Left ventricle myocardium superior (tissue), 1 donor: ENCODE data around the gene KDSR. TPM values are rescaled to one million over a fixed set of nuclear protein-coding genes. Genes with fewer than 3 reads are reported as not detected.

Source experiments
- ATAC-seq: fragments of 200-7000 bp; cut with Tn5 transposase; one replicate; pipeline ENCODE4 v1.9.1; 2020; ENCODE audit warnings: mild to moderate bottlenecking, moderate library complexity
- DNase-seq: peaks from one replicate; pipeline ENCODE4 v3.0.0-alpha.2; 2020
- intact Hi-C: fragments of 100-400 bp; cut with micrococcal nuclease; formaldehyde crosslinking; loops from one replicate; pipeline ENCODE4 v1.11.0; 2022
- long read RNA-seq: library from polyadenylated mRNA; unstranded; transcript quantifications from one replicate; pipeline ENCODE4 v2.0.0, GENCODE V29; 2021
- total RNA-seq: library from RNA; stranded (reverse); fragmentation: NEBNext Ultra II Directional; extraction: Animal tissue kit (Norgen Biotek cat#: 25700); gene quantifications from one replicate; pipeline ENCODE4 v1.2.1, GENCODE V29; 2021
- donor health status: DM: no; HTN: yes; CAD: no; lungs with severe emphysema.

KDSR gene, protein sequence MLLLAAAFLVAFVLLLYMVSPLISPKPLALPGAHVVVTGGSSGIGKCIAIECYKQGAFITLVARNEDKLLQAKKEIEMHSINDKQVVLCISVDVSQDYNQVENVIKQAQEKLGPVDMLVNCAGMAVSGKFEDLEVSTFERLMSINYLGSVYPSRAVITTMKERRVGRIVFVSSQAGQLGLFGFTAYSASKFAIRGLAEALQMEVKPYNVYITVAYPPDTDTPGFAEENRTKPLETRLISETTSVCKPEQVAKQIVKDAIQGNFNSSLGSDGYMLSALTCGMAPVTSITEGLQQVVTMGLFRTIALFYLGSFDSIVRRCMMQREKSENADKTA
- 32.9 TPM for total RNA-seq
- long read RNA-seq, full-length matches to known transcripts: 53 of 66 reads
- long read RNA-seq, partial matches to known transcripts: 0 of 66 reads
- long read RNA-seq, other reads (novel, unspliced or antisense): 13 of 66 reads

DNA sequence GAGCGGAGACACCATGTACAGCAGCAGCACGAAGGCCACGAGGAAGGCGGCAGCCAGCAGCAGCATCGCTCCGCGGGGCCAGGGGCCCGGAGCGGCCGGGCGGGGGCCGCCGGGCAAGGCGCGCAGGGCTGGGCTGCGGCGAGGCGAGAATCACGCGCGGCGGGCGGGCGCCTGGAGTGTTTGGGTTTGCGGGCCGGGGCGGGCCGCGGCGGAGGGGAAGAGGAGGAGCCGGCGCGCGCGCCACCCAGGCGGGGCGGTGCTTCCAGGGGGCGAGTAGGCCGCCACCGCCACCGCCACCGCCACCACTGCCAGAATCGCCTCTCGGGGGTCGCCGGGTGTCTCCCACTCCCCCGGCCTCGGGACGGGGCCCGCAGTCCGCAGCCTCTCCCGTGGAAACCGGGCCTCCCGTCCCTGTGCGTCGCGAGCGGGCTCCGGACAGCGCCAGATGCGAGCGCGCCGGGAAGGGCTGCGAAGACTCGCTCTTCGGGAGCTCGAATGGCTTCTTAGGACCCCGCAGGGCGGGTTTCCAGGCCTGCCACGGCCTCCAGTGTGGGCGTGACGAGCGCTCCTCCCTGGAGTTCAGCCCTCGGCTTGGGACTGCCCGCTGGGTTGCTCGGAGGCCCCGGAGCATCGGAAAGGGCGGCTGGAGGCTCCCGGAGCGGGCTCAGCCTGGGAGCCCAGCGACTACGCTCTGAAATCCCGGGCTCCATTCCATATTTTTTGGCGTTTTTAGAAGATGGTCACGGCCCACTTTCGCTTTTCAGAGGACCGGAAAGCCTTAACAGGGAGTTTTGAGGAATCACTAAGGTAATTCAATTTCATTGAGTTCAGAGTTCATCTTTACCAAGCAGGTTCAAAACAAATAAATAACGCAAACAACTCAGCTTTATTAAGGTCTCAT lies at the start of gene KDSR:
Gene KDSR, minus strand, starts transcription at position 154 of the 901 bp plus-strand sequence. Its CDS starts 88 bp downstream, at position 66.
- peak; percentile 98 for ATAC-seq
- intact Hi-C loops: no loop called here
- peak; percentile 97 for DNase-seq

DNA sequence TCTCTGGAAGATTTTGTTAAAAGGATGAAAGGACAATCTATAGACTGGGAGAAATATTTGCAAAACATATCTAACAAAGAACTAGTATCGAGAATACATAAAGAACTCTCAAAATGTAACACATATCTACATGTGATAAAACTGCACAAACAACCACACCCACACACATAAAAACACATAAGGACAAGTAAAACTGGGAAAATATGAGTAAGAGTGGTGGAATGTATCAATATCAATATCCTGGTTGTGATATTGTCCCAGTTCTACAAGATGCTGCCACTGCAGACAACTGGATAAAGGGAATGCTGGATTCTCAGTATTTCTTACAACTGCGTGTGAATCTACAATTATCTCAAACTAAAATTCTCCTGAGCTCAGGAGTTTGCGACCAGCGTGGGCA lies 45.9 kb upstream of the KDSR start:
- intact Hi-C loops: no loop called here
- DNase-seq (no peak), ATAC-seq (no peak)

DNA sequence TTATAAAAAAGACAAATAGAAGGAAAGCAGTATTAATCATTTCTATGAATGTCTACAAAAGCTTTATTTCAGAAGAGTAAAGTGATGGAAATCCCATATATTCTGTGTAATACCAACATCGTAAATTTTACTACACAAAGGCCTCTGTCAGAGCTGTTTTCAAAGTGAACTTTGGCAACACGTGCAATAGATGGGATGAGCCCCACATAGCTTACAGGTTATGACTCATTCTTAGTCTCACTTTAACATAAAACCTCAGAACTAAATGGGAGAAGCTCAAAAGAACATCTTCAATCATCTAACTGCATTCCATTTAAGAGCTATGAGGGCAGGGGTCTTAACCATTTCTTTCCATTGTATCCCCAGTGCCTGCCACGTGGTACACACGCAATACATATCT lies 43.8 kb upstream of the KDSR start:
- intact Hi-C loops: no loop called here
- no peak for DNase-seq
- ATAC-seq: no peak

DNA sequence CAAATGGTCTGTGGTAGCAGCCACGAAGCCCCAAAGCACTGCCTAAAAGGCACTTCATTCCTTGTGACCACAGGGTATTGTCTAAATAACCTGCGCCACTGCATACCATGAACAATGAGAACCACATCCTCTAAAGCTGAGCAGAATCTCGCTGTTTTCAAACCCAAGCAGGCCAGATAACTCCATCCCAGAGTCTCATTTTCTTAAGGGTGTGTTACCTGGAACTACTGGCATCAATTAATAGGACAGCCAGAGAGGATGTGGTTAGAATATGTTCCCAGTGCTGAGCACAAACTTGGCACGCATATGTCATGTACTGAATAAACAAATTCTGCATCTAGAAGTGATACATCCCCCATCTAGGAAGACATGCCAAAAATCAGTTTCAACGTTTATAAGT lies 42.3 kb upstream of the KDSR start:
- DNase-seq (no peak), ATAC-seq (no peak)
- intact Hi-C loops: no loop called here

DNA sequence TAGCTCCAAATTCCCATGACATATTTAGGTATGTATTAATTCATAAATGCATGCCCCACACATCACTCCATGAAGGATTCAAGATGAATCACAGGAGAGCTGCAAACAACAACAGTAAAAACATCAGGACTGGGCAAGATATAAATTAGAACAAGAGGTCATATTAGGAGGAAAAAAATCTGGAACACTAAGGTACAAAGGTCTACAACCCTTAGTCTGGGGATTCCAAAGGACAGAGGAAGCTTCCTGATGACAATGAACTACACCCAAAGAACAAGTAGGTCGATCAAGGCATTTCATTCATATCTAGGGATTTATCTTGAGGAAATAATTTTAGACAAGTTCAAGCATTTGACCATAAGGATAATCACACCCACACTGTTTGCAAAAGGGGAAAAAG lies 40.7 kb upstream of the KDSR start:
- intact Hi-C loops: no loop called here
- no peak for ATAC-seq

DNA sequence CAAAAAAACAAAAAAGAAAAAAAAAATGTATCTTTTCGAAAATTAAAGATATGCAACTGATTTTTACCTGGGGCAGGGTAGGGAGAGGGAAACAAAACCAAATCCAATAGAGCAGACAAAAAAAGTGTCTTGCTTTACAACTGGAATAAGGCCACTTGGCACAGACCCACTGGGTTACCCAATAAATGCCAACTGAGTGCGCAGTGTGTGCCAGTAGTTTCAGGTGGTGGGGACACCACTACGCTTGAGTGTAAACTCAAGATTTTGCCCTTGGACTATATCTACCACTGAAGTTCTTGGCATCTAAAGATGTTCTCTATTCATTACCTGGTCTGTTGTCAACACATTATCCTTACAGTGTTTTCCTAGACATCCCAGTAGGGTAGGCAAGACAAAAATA lies 39.0 kb upstream of the KDSR start:
- intact Hi-C loops: no loop called here
- DNase-seq (no peak), ATAC-seq (peak; percentile 74)

More for the DNA sequence above, 40.7 kb upstream of the KDSR start:
- DNase-seq: no peak

DNA sequence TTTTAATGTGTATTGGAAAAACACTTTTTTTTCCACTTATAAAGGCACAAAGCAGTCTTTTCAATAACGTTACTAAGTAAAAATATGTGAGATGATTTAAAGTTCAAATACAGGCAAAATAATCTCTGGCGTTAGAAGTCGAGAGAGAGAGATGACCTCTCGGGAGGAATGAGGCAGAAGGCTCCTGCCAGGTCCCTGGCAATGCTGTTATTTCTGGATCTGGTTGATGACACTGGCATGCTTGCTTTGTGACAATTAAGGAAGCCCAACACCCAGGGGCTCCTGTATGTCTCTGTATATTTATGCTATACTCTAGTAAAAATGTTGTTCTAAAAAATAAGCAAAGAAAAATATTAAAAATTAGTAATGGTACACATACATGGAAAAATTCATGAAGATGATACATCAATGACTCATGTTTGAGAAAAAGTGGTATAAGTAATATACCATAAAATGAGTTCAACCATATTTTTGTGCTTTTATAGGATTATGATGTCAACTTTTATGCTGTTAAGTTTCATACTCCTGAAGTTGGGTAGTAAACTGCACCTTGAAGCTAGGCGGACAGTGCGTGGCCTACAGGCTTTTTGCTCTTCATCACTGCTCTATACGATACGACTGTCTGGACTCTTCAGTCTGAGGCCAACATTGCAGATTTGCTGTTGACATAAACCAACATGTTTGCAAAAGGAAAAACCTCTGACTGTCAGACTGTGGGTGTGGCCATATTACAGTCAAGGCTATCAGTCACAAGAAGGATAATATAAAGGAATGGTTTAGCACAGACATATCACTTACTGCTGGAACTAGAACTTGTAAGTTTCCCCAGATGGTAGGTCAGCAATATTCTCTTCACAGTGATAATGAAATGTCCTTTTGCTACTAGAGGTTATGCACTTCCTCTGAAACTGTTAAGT lies 35.5 kb upstream of the KDSR start:
- no peak for DNase-seq
- intact Hi-C loops: no loop called here

DNA sequence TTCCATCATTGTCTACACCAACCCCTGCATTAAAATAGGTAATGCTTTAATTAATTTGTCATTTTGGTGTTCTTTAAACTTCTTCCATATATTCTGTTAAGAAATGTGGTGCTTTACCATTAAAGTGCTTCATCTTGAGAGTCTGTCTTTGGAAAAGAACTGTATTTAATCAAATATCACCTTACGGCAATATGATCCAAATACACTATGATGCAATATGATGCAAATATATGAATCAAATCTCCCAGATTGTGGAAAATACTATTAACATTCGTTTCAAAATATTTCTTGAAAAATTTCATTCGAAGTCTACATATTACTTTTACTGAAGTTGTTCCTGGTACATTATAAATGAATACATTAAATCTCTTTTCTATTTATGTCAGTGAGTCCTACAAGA lies 32.3 kb upstream of the KDSR start:
- no peak for DNase-seq
- ATAC-seq: no peak
- intact Hi-C loops: no loop called here

More for the DNA sequence above, 35.5 kb upstream of the KDSR start:
- peak; percentile 90 for ATAC-seq

DNA sequence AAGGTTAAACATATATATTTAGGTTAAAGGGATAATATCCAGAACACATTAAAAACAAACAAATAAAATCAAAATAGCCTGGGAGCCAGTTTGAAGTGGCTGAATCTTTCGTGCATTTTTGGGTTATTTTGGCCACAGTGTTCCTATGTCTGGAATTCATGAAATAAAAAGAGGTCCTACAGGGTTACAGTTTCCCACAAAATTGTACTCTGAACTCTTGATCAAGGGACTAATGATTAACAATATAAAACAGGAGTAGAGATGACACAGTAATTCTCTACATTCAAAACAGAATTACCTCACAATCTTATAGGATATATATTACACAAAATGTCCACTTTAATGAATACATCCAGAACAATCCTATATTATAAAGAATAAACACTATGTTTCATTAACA lies 30.3 kb upstream of the KDSR start:
- intact Hi-C loops: no loop called here
- ATAC-seq: no peak
- DNase-seq: no peak

DNA sequence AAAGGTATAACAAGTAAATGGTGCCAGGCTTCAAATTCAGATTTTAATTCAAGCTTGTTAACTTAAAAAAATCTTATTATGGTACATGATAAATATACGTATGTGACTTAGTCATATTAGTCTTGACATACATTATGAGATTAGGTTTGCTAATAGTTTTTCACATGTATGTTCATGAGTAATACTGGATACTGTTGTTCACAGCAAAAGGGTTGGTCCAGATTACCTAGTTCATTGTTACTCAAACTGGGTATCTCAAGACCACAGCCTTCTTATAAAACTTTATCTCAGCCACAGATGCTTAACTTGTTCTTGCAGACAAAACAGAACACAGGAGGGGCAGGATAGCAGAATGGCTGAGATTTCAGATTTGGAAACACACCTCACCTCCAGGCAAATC lies 28.5 kb upstream of the KDSR start:
- DNase-seq (no peak), ATAC-seq (no peak)
- intact Hi-C loops: no loop called here

DNA sequence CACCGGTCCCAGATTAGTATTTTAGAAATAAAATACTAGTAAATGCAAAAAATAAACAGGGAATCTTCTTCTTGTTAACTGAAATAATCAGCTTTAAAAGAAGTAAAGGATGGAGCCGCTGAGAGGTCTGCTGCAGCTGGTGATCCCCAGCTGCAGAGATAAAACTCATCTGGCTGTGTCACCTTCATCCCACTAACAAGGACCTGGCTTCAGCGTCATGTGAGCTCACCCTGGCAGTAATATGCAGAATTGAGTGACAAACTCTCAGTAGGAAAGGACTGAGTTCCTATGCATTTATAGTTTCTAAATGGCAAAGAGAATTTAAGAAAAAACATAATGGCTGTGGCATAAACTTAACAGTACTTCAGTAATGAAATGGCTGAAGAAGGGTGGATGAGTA lies 27.9 kb upstream of the KDSR start:
- intact Hi-C loops: no loop called here

DNA sequence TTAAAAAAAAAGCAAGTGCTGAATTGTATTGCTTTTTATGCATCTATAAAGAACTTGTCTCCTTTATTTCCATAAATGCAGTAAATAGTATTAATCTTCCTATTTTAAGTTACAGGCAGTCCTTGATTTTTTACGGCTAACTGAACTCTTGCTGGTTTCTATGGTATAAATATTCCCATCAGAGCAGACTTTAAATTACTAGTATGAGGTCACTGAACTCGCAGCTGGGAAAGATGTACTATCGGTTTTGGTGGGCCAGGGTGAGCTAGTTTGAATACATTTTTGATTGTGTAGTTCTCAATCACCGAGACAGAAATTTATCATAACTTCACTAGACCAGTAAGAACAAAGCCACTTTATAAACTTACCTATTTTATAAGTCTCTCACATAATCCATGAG lies 20.9 kb upstream of the KDSR start:
- no peak for ATAC-seq
- intact Hi-C loops: no loop called here
- DNase-seq: no peak

More for the DNA sequence above, 27.9 kb upstream of the KDSR start:
- ATAC-seq (peak; percentile 64), DNase-seq (no peak)

DNA sequence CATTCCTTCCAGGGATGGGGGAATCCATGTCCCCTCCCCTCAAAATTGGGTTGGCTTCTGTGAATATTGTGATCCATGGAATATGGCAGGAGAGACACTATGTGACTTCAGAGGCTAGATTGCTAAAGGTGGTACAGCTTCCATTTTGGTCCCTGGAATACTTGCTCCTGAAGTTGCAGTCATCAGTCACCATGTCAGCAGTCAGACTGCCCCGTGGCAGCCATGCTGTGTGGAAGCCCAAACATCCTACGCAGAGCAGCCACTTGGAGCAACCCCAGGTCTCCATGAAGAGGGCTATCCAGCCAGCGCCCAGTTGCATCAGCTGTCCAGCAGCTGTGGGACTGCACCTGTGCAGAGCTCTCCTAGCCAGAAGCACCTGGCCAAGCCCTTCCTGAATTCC lies 15.8 kb upstream of the KDSR start:
- DNase-seq (no peak), ATAC-seq (no peak)
- intact Hi-C loops: no loop called here

DNA sequence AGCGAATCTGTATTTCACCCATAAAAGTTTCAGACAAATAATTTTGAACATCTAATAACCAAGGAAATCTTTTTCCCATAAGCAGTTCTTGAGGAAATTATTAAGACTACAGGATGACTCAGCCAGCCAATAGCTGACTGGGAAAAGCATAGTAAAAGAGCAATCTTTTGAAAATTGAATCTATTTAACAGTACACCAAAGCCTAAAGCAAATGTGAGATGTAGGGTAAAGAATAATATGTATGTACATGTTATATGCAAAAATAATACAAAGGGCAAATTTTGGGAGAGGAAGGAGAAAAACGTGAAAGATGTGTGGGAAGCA lies 12.6 kb upstream of the KDSR start:
- ATAC-seq (no peak), DNase-seq (no peak)
- intact Hi-C loops: no loop called here

DNA sequence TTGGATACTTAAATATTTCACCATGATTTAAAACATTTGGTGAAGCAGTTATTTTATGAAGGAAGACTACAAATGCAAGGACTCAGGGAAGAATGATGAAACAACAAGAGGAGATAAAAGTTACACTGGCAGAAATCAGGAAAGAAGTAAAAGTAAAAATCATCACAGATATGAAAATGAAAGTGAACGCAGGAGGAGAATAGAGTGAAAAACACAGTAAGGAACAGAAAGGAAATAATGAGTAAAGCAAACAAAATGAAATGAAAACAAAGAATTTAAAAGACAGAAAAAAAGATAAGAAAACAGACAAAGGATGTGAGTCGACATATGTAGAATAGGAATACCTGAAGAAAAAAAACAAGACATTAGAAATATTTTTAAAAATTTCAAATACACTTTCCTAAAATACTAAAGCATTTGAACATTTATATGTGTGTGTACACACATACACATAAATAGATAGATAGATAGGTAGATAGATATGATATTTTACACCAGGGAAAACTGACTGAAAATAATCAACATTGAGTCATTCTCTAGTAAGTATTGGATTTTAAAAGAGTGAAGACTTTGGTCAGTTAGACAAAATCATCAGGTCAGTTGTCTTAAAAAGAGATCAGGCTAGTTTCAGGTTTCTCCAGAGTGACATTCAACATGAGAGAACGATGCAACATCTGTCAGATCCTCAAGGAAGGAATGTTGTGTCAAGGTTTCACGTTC lies 12.1 kb upstream of the KDSR start:
- ATAC-seq (no peak), DNase-seq (no peak)
- intact Hi-C loops: no loop called here

DNA sequence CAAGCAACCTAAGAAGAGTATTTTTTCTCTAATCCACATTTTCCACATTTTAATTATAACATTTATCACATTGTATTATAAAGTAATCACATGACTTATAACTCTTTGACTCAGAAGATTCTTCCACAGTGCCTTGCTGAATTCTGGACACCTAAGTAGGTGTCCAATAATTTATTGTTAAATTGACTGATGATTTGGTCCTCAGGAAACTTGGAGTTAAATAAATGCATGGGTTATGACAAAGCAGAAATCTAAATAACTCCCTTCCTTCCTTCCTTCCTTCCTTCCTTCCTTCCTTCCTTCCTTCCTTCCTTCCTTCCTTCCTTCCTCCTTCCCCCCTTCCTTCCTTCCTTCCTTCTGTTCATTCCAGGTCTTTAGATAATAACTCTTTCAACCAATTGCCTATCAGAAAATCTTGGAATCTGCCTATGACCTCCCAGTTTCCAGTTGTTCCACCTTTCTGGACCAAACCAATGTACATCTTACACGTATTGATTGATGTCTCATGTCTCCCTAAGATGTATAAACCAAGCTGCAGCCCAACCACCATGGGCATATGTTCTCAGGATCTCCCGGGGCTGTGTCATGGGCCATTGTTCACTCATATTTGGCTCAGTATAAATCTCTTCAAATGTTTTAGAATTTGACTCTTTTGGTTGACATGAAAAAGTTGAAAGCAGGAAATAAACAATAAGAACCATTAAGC lies 10.4 kb upstream of the KDSR start:
- intact Hi-C loops: no loop called here
- no peak for DNase-seq
- no peak for ATAC-seq

DNA sequence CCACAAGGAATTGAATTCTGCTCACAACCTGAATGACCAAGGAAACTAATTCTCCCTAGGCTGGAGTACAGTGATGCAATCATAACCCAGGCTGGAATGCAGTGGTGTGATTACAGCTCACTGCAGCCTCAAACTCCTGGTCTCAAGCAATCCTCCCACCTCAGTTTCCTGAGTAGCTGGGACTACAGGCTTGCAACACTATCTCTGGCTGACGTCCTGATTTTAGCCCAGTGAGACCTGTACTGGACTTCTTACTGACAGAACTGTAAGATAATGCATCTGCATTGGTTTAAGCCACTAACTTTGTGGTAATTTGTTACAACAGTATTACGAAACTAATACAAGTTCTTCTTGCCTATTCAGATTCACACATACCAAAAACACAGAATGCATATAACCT lies 9.5 kb upstream of the KDSR start:
- intact Hi-C loops: no loop called here
- ATAC-seq (no peak), DNase-seq (no peak)

DNA sequence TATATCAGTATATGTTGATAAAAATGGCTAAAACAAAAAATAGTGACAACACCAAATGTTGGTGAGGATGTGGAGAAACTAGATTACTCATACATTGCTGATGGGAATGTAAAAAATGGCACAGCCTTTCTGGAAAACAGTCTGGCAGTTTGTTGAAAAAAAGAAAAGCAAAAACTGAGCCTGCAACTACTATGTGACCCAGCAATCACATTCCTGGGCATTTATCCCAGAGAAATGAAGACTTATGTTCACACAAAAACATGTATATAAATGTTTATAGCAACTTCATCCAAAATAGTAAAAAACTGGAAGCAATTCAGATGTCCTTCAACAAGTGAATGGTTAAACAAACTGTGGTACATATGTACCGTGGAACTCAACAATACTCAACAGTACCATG lies 7.5 kb upstream of the KDSR start:
- DNase-seq (no peak), ATAC-seq (no peak)
- intact Hi-C loops: no loop called here
